ENCODE measurements around the gene MNT. TPM values are rescaled to one million over a fixed set of nuclear protein-coding genes. Genes with fewer than 3 reads are reported as not detected.
A peak's percentile ranks its signal among the peaks of the same experiment; 100 is the strongest.

Gene MNT
- total and polyA plus RNA-seq, 2 of the 8 experiments (the other 6 are each of a cell fraction or from before 2014, with no cell fraction given), result 5.0 to 17.3 TPM

- FAIRE-seq, result no peak
- CTCF ChIA-PET (ENCODE audit: partially characterized antibody), result interaction anchor here (1.2 to 8.8 kb wide), 8 partner anchors 9 to 302 kb away, joined by 3 to 80 read pairs (median 7); no protein-coding TSS in a partner anchor
Measured at GRCh38 chr17:2402544-2402943, 1.7 kb upstream of the MNT start.

More at GRCh38 chr17:2402544-2402943, 1.7 kb upstream of the MNT start:
- H4K91ac ChIP-seq (replicated peaks; ENCODE audit: insufficient read length, low read length), result no peak overlapping the region
- H4K8ac ChIP-seq (ENCODE audit: extremely low read depth, insufficient read depth, low read length), result peak overlapping the region; percentile 9; the same call in 1 of the 2 replicates
- H3K14ac ChIP-seq (ENCODE audit: insufficient read length), result no peak overlapping the region
- no peak overlapping the region for H2BK5ac ChIP-seq (ENCODE audit: low read depth, low read length)
- H3K4me1 ChIP-seq (replicated peaks in 1 of 4; ENCODE audit: control insufficient read depth in 3 of 4, insufficient read depth in 4 of 4, low read length in 3 of 4), result peaks cover under 1 to 15% (median 10%) of the 10 kb centered on the region in 4 experiments
- peaks cover 18% of the 10 kb centered on the region for H3K23me2 ChIP-seq (ENCODE audit: low read depth, low read length)
- H2BK120ac ChIP-seq (replicated peaks; ENCODE audit: low read depth, low read length), result no peak overlapping the region
- H3K79me1 ChIP-seq (ENCODE audit: low read depth, low read length), result peaks cover 8% of the 10 kb centered on the region
- no peak overlapping the region for H4K5ac ChIP-seq (ENCODE audit: insufficient read length, low read depth, low read length)
- H3K27ac ChIP-seq (ENCODE audit: low read depth, low read length), result no peak overlapping the region
- H3K9me3 ChIP-seq (ENCODE audit: insufficient read depth in 2 of 2, low read depth in 1 of 2, low read length in 1 of 2), result no peaks in the 10 kb centered on the region
- H3K4me3 ChIP-seq (ENCODE audit: extremely low read depth in 1 of 4, insufficient read depth in 2 of 4, low read depth in 3 of 4, low read length in 4 of 4), result peak overlapping the region; percentile 68 to 96 (median 78); a peak in 7 of 8 replicates
- no peak overlapping the region; the same call in 1 of the 2 replicates for H3K18ac ChIP-seq (ENCODE audit: extremely low read depth, low read length)
- TF ChIP-seq SP2 (IDR thresholded peaks at IDR 0.05; ENCODE audit: low read length), result no peak
- TF ChIP-seq CHD2 (IDR thresholded peaks at IDR 0.05; ENCODE audit: low read length), result no peak
- TF ChIP-seq TBP (IDR thresholded peaks at IDR 0.05; ENCODE audit: low read depth, low read length), result no peak
- no peak for TF ChIP-seq CREB1 (IDR thresholded peaks at IDR 0.05)
- TF ChIP-seq KDM4A (IDR thresholded peaks at IDR 0.05; ENCODE audit: low read depth, low read length, severe bottlenecking), result no peak
- no peak for TF ChIP-seq BCL11A (IDR thresholded peaks at IDR 0.05; ENCODE audit: low read depth in 2 of 2, low read length in 2 of 2)
- TF ChIP-seq E2F6 (IDR thresholded peaks at IDR 0.05), result no peak
- no peak for TF ChIP-seq CTCF (IDR thresholded peaks at IDR 0.05; ENCODE audit: control extremely low read depth in 1 of 3, insufficient read depth in 1 of 3, low read depth in 1 of 3, low read length in 3 of 3)
- TF ChIP-seq NANOG (IDR thresholded peaks at IDR 0.05; ENCODE audit: insufficient read depth, low read depth, low read length, poor library complexity, severe bottlenecking), result no peak
- TF ChIP-seq SRF (IDR thresholded peaks at IDR 0.05; ENCODE audit: low read depth, low read length), result no peak
- no peak overlapping the region for H2BK20ac ChIP-seq (ENCODE audit: low read length)
- peak overlapping the region; percentile 60; the same call in 1 of the 2 replicates for H2BK12ac ChIP-seq (ENCODE audit: low read depth, low read length)
- no peak overlapping the region for H2AFZ ChIP-seq (ENCODE audit: low read length)
- no peak overlapping the region for H3K23ac ChIP-seq (ENCODE audit: insufficient read length)
- H2BK15ac ChIP-seq (ENCODE audit: low read length), result no peak overlapping the region
- no peak overlapping the region for H3K4ac ChIP-seq (replicated peaks; ENCODE audit: insufficient read length, low read depth, low read length)
- H3K56ac ChIP-seq (replicated peaks; ENCODE audit: insufficient read length, low read depth, low read length), result no peak overlapping the region
- peaks cover 0 to 16% of the 10 kb centered on the region in 2 experiments; a peak in 2 of 4 replicates for H3K79me2 ChIP-seq (ENCODE audit: control insufficient read depth in 1 of 2, insufficient read depth in 2 of 2, low read length in 2 of 2)
- peaks cover 0 to 5% of the 10 kb centered on the region in 2 experiments for H4K20me1 ChIP-seq (replicated peaks in 1 of 2; ENCODE audit: control insufficient read depth in 1 of 2, insufficient read depth in 2 of 2, low read length in 2 of 2)
- peak overlapping the region in 3 of 4 experiments; percentile 42 to 68 (median 48); a peak in 4 of 7 replicates for H3K9ac ChIP-seq (replicated peaks in 1 of 4; ENCODE audit: extremely low read depth in 1 of 4, low read depth in 3 of 4, low read length in 3 of 4)
- POLR2A ChIA-PET (ENCODE audit: partially characterized antibody), result interaction anchor here (1.9 to 8.8 kb wide), 2 partner anchors 13 to 16 kb away, joined by 7 to 193 read pairs; no protein-coding TSS in a partner anchor
- no peaks in the 10 kb centered on the region for H3K36me3 ChIP-seq (ENCODE audit: control insufficient read depth in 2 of 4, insufficient read depth in 4 of 4, low read length in 3 of 4)
- 33% methylated on average over 15 of the region's 15 CpGs; no CpG with 5 or more reads in 1 of the 2 experiments for WGBS, 2 experiments (ENCODE audit: extremely low coverage in 1 of 2, insufficient coverage in 1 of 2, insufficient read length in 1 of 2, insufficient replicate concordance in 2 of 2, low coverage in 1 of 2, low lambda C conversion rate in 2 of 2, missing lambda C conversion rate in 1 of 2)
- H3K27me3 ChIP-seq (replicated peaks in 1 of 4; ENCODE audit: control insufficient read depth in 3 of 4, extremely low read depth in 1 of 4, insufficient read depth in 3 of 4, low read length in 3 of 4), result peaks cover 0 to 2% (median 0%) of the 10 kb centered on the region in 4 experiments; a peak in 2 of 7 replicates
- no peak for DNase-seq (ENCODE audit: low read depth in 1 of 2, low spot score in 2 of 2)
- H2AK5ac ChIP-seq (ENCODE audit: low read depth, low read length), result no peak overlapping the region
- H3K4me2 ChIP-seq (ENCODE audit: insufficient read depth in 1 of 2, low read depth in 2 of 2, low read length in 2 of 2), result peak overlapping the region; percentile 92 to 94
